H1 (cell line): Measurements from ENCODE around the gene HNRNPM.

Experiments
- POLR2AphosphoS5 ChIP-seq: IDR thresholded peaks from 2 replicates; pipeline ENCODE4 v1.6.1; 2011; ENCODE audit warnings: low read depth, low read length
- TF ChIP-seq, protein P1 (sequence below), 3 experiments: IDR thresholded peaks; 1 replicate in 2 of 3; 2 replicates in 1 of 3; pipeline versions ENCODE4 v1.5.1 to v1.6.1; 2011; ENCODE audit warnings: low read length in 3 of 3, mild to moderate bottlenecking in 3 of 3, inconsistent platforms in 2 of 3, low read depth in 1 of 3, moderate library complexity in 1 of 3; ENCODE audit not compliant: insufficient read depth in 1 of 3; ENCODE audit errors: control extremely low read depth in 1 of 3

DNA sequence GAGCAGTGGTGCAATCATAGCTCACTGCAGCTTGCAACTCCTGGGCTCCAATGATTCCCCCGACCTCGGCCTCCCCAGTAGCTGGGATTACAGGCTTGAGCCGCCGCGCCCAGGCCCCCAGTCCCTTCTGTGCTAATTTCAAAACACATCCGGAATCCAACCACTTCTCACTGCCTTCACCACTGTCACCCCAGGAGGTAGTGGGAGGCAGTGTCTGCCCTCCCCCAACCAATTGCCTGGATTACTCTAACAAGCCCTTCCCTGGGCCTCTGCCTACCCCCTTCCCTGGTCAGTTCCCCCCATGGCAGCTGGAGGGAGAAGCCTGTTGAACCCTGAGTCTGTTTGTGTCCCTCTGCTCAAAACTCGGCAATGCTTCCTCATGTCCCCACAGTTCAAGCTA, 55.4 kb downstream of the HNRNPM start:
- TF ChIP-seq, protein P1, sequence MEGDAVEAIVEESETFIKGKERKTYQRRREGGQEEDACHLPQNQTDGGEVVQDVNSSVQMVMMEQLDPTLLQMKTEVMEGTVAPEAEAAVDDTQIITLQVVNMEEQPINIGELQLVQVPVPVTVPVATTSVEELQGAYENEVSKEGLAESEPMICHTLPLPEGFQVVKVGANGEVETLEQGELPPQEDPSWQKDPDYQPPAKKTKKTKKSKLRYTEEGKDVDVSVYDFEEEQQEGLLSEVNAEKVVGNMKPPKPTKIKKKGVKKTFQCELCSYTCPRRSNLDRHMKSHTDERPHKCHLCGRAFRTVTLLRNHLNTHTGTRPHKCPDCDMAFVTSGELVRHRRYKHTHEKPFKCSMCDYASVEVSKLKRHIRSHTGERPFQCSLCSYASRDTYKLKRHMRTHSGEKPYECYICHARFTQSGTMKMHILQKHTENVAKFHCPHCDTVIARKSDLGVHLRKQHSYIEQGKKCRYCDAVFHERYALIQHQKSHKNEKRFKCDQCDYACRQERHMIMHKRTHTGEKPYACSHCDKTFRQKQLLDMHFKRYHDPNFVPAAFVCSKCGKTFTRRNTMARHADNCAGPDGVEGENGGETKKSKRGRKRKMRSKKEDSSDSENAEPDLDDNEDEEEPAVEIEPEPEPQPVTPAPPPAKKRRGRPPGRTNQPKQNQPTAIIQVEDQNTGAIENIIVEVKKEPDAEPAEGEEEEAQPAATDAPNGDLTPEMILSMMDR (IDR thresholded peaks at IDR 0.05; ENCODE audit: control extremely low read depth in 1 of 3, insufficient read depth in 1 of 3, low read depth in 1 of 3, low read length in 3 of 3), result no peak
- no peak for TF ChIP-seq POLR2AphosphoS5
